ENCODE data around the gene TSPAN33. TPM values are rescaled to one million over a fixed set of nuclear protein-coding genes. Genes with fewer than 3 reads are reported as not detected.
"Not testable (repeated sequence)": the region's sequence is repeated elsewhere in the genome, so short reads cannot be mapped to it uniquely, and the experiment has no call there.

TSPAN33 gene
- total RNA-seq, 1 donor from 2014 or later = 1.6 TPM

DNA sequence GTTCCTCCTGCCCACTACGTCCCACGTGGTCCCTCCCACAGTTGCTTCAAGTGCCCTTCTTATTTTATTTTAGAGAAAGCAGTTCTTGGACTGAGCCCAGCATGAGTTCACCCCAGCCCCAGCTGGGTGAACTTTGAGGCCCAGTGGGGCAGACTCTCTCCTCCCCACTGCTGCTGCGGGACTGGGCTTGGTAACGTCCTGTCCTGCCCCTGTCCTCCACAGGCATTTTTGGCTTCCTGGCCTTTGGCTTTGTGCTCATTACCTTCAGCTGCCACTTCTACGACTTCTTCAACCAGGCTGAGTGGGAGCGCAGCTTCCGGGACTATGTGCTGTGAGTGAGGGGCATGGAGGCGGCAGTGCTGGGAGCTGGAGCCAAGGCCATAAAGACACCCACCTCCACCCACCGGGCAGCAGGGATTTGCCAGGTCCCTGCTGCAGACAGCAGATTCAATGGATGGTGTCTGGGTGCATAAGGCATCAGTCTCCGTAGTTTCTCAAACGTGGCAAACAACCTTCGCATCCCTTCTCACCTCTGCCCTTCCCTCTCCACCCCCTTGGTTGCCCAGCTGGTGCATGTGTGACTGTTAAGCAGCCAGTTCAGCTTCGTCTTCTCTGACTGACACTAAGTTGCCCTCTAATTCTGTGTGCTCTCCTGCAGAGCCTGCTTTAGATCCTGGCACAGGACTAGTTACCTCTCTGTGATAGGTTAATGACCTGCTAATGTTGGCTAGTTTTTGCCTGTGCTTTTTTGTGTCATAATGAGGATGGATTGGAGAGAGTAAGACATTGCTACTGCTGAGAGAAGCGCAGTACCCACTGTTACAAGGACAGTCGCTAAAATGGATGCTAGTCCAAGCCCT, 64.8 kb downstream of the TSPAN33 start:
- no peak for ATAC-seq

- ATAC-seq = peak; percentile 73
Observed at GRCh38 chr7:129210256-129210988, 65.9 kb downstream of the TSPAN33 start.

DNA sequence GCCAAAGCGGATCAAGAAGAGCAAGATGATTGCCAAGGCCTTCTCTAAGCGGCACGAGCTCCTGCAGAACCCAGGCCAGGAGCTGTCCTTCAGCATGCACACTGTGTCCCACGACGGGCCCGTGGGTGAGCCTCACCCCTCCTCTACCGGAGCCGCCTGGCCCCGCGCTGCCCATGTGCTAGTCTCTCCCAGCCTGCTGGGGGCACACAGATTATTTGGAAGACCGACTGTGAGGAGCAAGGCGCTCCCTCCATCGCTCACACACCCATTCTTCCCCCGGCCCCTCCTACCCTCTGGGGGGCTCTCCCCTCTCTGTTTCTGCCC, 66.4 kb downstream of the TSPAN33 start:
- ATAC-seq = no peak

GRCh38 chr7:129212126-129212525, 67.6 kb downstream of the TSPAN33 start:
- ATAC-seq = no peak

- no peak for ATAC-seq
Observed at GRCh38 chr7:129212596-129212995, 68.1 kb downstream of the TSPAN33 start.

DNA sequence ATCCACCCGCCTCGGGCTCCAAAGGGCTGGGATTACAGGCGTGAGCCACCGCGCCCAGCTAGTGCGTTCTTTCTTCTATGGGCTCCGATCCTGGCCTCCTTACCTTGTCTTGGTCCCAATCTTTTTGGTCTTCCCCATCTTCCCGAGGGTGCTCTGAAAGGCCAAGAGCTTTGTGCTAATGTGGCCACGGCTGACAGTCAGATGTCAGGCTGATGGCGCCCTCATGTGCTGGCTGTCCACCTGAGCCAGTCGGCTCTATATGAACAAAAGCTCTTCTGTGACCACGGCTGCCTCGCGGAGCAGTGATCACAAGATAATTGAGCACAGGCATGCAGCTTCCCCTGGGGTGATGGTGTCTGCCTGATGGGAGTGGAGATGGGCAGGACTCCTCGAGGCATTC, 69.3 kb downstream of the TSPAN33 start:
- ATAC-seq = peak; percentile 29

DNA sequence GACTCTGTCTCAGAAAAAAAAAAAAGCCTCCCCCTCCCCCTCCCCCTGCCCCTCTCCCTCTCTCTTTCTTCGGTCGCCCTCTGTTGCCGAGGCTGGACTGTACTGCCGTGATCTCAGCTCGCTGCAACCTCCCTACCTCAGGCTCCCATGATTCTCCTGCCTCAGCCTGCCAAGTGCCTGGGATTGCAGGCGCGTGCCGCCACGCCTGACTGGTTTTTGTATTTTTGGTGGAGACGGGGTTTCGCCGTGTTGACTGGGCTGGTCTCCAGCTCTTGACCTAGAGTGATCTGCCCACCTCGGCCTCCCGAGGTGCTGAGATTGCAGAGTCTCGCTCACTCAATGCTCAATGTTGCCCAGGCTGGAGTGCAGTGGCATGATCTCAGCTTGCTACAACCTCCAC, 71.2 kb downstream of the TSPAN33 start:
- ATAC-seq = not testable (repeated sequence)

DNA sequence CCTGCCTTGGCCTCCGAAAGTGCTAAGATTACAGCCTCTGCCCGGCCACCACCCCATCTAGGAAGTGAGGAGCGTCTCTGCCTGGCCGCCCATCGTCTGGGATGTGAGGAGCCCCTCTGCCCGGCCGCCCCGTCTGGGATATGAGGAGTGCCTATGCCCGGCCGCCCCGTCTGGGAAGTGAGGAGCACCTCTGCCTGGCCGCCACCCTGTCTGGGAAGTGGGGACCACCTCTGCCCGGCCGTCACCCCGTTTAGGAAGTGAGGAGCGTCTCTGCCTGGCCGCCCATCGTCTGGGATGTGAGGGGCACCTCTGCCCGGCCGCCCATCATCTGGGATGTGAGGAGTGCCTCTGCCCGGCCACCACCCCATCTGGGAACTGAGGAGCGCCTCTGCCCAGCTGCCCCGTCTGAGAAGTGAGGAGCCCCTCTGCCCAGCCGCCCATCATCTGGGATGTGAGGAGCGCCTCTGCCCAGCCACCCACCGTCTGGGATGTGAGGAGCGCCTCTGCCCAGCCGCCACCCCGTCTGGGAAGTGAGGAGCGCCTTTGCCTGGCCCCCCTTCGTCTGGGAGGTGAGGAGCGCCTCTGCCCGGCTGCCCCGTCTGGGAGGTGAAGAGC, 71.7 kb downstream of the TSPAN33 start:
- not testable (repeated sequence) for ATAC-seq

DNA sequence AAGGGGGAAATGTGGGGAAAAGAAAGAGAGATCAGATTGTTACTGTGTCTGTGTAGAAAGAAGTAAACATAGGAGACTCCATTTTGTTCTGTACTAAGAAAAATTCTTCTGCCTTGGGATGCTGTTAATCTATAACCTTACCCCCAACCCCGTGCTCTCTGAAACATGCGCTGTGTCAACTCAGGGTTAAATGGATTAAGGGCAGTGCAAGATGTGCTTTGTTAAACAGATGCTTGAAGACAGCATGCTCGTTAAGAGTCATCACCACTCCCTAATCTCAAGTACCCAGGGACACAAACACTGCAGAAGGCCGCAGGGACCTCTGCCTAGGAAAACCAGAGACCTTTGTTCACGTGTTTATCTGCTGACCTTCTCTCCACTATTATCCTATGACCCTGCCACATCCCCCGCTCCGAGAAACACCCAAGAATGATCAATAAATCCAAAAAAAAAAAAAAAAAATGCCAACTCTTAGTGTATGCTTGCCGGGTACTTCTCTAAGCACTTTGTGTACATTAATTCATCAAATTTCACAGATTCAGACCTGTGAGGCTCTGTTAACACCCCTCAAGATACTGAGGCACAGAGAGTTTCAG, 72.4 kb downstream of the TSPAN33 start:
- ATAC-seq = not testable (repeated sequence)

GRCh38 chr7:129218514-129219062, 74.1 kb downstream of the TSPAN33 start:
- peak; percentile 90 for ATAC-seq

DNA sequence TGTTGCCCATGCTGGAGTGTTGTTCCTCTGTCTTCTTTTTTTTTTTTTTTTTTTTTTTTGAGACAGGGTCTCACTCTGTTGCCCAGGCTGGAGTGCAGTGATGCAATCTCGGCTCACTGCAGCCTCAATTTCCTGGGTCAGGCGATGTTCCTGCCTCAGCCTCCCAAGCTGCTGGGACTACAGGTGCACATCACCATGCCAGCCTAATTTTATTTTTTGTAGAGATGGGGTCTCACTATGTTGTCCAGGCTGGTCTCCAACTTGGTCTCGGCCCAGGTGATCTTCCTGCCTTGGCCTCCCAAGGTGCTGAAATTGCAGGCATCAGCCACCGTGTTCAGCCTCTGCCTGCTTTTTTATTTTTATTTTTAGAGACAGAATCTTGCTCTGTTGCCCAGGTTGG, 74.7 kb downstream of the TSPAN33 start:
- not testable (repeated sequence) for ATAC-seq

Other genes with a start within 250 kb of the TSPAN33 start
- 1.8 TPM for gene KCP, start 234.0 kb upstream of the TSPAN33 start, total RNA-seq
- 15.7 TPM for gene IRF5, start 206.8 kb upstream of the TSPAN33 start, total RNA-seq
- 31.9 TPM for gene TNPO3, start 89.6 kb upstream of the TSPAN33 start, total RNA-seq
- 7.1 TPM for gene SMO, start 43.9 kb downstream of the TSPAN33 start, total RNA-seq
- 25.9 TPM for gene AHCYL2, start 80.3 kb downstream of the TSPAN33 start, total RNA-seq

All from esophagus mucosa (tissue), 1 donor.